ENCODE results near the gene MMP24OS.

Gene MMP24OS

DNA sequence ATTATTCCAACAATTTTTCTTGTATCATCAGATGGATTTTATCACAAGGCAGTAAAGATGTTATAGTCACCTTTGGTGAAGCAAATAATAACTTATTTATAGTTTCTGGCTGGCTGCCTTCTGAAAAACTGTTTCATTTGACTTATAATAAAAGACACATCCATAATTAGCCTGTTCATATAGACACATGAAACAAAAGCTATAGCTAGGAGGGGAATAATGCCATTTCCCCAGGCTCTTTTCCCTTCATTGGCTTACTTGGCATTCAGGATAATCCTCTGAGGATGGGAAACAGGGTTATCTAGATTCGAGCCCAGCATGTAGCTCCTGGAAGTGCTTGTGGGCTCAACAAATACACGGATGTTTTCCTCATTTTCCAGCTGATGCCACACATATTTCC, 33.9 kb downstream of the MMP24OS start:
- Histone ChIP-seq H3K9me3 (ENCODE audit: control insufficient read depth, low read length) (no peaks in the 10 kb centered on the region), H3K4me1 (ENCODE audit: control insufficient read depth, insufficient read depth, low read length, poor library complexity, severe bottlenecking) (peaks cover 3% of the 10 kb centered on the region), H3K4me3 (ENCODE audit: extremely low read depth, insufficient read depth, low read length, poor library complexity, severe bottlenecking) (no peak overlapping the region), H3K36me3 (ENCODE audit: control insufficient read depth, insufficient read depth, low read length) (no peaks in the 10 kb centered on the region), H3K27ac (ENCODE audit: low read depth, low read length, severe bottlenecking) (no peak overlapping the region)
- 86 to 100% methylated on average over 1 of the region's 2 CpGs for WGBS, 2 experiments (ENCODE audit: insufficient coverage in 2 of 2)

DNA sequence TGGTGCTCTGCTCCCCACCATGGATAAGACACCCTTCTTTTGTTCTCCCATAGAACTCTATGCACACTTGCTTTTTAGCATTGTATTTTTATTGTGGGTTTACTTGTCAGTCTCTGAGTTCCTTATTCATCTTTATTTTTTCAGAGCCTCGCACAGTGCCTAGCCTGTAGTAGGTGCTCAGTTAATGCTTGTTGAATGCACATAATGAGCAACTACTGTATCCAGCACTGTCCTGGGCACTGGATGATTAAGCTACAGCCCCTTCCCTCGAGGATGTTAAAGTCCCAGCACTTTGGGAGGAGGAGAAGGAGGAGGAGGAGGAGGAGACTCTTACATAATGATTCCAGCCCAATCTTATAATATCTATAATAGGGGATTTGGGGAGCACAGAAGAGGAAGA, 34.6 kb downstream of the MMP24OS start:
- H3K27ac ChIP-seq (ENCODE audit: low read depth, low read length, severe bottlenecking), result no peak overlapping the region
- no peak overlapping the region for H3K4me3 ChIP-seq (ENCODE audit: extremely low read depth, insufficient read depth, low read length, poor library complexity, severe bottlenecking)
- H3K4me1 ChIP-seq (ENCODE audit: control insufficient read depth, insufficient read depth, low read length, poor library complexity, severe bottlenecking), result no peaks in the 10 kb centered on the region
- WGBS, 2 experiments (ENCODE audit: insufficient coverage in 2 of 2), result 100% methylated on average over 1 of the region's 2 CpGs; no CpG with 5 or more reads in 1 of the 2 experiments
- no peaks in the 10 kb centered on the region for H3K9me3 ChIP-seq (ENCODE audit: control insufficient read depth, low read length)
- no peaks in the 10 kb centered on the region for H3K36me3 ChIP-seq (ENCODE audit: control insufficient read depth, insufficient read depth, low read length)

DNA sequence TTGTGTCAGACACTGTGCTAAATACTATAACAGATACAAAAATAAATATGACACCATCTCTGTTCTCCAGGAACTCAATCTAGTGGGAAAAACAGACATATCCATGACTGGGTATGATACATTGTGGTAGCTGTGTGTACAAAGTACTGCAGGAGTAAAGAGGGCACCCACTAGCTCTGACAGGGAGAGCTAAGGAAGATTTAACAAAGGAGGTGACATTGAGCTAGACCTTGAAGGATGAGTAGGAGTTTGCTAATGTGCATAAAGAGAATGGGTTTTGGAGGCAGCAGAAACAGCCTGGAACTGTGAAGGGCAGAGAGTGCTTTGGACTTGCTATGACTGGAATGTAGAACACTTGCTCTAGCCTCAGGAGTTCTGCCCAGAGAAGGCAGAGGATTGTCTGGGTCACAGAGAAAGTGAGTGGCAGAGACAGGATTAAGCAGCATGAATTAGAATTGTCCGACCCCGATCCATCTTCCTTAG, 37.1 kb downstream of the MMP24OS start:
- Histone ChIP-seq H3K4me3 (ENCODE audit: extremely low read depth, insufficient read depth, low read length, poor library complexity, severe bottlenecking) (no peak overlapping the region), H3K27ac (ENCODE audit: low read depth, low read length, severe bottlenecking) (no peak overlapping the region), H3K36me3 (ENCODE audit: control insufficient read depth, insufficient read depth, low read length) (no peaks in the 10 kb centered on the region), H3K4me1 (ENCODE audit: control insufficient read depth, insufficient read depth, low read length, poor library complexity, severe bottlenecking) (no peaks in the 10 kb centered on the region), H3K9me3 (ENCODE audit: control insufficient read depth, low read length) (no peaks in the 10 kb centered on the region)
- WGBS, 2 experiments (ENCODE audit: insufficient coverage in 2 of 2), result 74% methylated on average over 2 of the region's 2 CpGs; no CpG with 5 or more reads in 1 of the 2 experiments

DNA sequence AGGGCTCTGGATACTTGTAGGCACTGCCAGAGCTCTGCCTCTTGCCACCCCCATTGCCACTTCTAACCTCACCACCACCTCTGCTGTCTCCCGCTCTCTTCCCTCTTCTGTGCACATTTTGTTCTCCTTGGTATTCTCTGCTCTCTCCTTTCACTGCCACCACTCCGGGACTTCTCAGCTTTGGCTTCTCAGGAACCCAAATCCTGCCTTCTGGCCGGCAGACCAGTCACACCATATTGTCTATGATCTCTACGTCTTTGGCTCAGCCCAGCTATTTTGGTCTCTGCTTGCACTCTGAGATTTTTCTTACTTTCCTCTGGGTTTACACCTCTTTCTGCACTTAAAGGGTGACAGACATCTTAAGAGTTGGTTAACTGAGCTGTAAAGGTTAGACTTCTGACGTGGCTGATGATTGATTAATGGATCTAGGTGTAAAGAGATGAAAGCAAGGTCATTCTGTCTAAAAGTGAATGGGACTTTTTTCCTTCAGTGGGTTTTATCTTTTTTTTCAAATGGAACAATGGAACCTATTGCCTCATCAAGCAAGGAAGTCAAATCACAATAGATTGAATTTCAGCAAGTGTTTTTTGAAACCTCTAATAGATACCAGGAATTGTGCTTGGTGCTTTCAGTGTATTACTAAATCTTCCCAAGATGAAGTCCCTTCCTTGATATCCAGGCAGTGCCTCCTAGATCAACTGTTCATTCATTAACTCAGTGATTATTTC, 37.7 kb downstream of the MMP24OS start:
- Histone ChIP-seq H3K36me3 (ENCODE audit: control insufficient read depth, insufficient read depth, low read length) (no peaks in the 10 kb centered on the region), H3K27ac (ENCODE audit: low read depth, low read length, severe bottlenecking) (no peak overlapping the region), H3K4me1 (ENCODE audit: control insufficient read depth, insufficient read depth, low read length, poor library complexity, severe bottlenecking) (no peaks in the 10 kb centered on the region), H3K4me3 (ENCODE audit: extremely low read depth, insufficient read depth, low read length, poor library complexity, severe bottlenecking) (no peak overlapping the region), H3K9me3 (ENCODE audit: control insufficient read depth, low read length) (no peaks in the 10 kb centered on the region)
- WGBS, 2 experiments (ENCODE audit: insufficient coverage in 2 of 2), result 75 to 86% methylated on average over 4 to 5 of the region's 5 CpGs

DNA sequence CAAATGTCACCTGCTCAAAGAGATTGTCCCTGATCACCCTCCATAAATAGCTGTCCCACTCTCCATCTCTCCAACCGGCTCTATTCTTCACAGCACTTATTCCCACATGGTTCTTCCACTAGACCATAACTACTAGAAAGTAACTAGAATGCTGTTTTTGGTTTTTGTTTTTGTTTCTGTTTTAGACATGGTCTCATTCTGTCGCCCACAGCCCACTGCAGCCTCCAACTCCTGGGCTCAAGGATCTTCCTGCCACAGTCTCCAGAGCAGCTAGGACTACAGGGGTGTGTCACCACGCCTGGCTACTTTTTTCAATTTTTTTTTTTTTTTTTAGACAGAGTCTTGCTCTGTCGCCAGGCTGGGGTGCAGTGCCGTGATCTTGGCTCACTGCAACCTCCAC, 39.2 kb downstream of the MMP24OS start:
- no peaks in the 10 kb centered on the region for H3K4me1 ChIP-seq (ENCODE audit: control insufficient read depth, insufficient read depth, low read length, poor library complexity, severe bottlenecking)
- no peaks in the 10 kb centered on the region for H3K36me3 ChIP-seq (ENCODE audit: control insufficient read depth, insufficient read depth, low read length)
- no peak overlapping the region for H3K4me3 ChIP-seq (ENCODE audit: extremely low read depth, insufficient read depth, low read length, poor library complexity, severe bottlenecking)
- H3K9me3 ChIP-seq (ENCODE audit: control insufficient read depth, low read length), result no peaks in the 10 kb centered on the region
- 88 to 89% methylated on average over 4 of the region's 5 CpGs for WGBS, 2 experiments (ENCODE audit: insufficient coverage in 2 of 2)
- no peak overlapping the region for H3K27ac ChIP-seq (ENCODE audit: low read depth, low read length, severe bottlenecking)

DNA sequence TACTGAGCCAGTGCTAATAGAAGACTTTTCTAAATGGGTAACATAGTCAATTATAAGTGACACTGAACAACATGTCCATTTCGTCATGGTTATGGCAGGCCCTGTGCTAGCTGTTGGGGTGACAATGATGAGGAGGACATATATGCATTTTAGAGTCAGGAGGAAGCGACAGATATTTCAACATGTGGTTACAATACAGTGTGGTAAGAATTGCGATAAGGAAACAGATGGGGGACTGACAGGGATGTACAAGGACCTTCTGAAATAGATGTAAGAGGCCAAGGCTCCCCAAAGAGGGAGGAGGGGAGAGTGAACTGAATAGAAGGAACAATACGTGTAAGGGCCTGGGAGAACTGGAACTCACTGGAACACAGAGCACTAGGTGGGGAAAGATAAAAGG, 39.8 kb downstream of the MMP24OS start:
- 90 to 98% methylated on average over 2 to 4 of the region's 4 CpGs for WGBS, 2 experiments (ENCODE audit: insufficient coverage in 2 of 2)
- Histone ChIP-seq H3K36me3 (ENCODE audit: control insufficient read depth, insufficient read depth, low read length) (no peaks in the 10 kb centered on the region), H3K4me3 (ENCODE audit: extremely low read depth, insufficient read depth, low read length, poor library complexity, severe bottlenecking) (no peak overlapping the region)

DNA sequence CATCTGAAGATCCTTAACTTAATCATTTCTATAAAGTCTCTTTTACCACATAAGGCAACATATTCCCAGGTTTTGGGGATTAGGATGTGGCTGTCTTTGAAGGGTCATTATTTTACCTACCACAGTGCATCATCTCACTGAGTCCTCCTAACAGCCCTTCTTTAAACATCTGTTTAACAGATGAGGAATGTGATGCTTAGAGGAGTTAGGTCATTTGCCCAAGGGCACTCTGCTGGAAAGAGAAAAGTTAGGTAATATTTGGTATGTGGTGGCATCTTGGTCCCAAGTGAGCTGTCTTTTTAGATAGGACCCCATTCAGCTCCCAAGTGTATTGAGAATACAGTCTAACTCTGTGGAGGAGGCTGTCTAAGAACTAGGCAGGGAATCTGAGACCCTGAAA, 40.4 kb downstream of the MMP24OS start:
- H3K9me3 ChIP-seq (ENCODE audit: control insufficient read depth, low read length), result no peaks in the 10 kb centered on the region
- H3K4me1 ChIP-seq (ENCODE audit: control insufficient read depth, insufficient read depth, low read length, poor library complexity, severe bottlenecking), result no peaks in the 10 kb centered on the region
- H3K27ac ChIP-seq (ENCODE audit: low read depth, low read length, severe bottlenecking), result no peak overlapping the region
- H3K36me3 ChIP-seq (ENCODE audit: control insufficient read depth, insufficient read depth, low read length), result no peaks in the 10 kb centered on the region
- H3K4me3 ChIP-seq (ENCODE audit: extremely low read depth, insufficient read depth, low read length, poor library complexity, severe bottlenecking), result no peak overlapping the region

More for the DNA sequence above, 39.8 kb downstream of the MMP24OS start:
- Histone ChIP-seq H3K4me1 (ENCODE audit: control insufficient read depth, insufficient read depth, low read length, poor library complexity, severe bottlenecking) (no peaks in the 10 kb centered on the region), H3K27ac (ENCODE audit: low read depth, low read length, severe bottlenecking) (no peak overlapping the region), H3K9me3 (ENCODE audit: control insufficient read depth, low read length) (no peaks in the 10 kb centered on the region)

DNA sequence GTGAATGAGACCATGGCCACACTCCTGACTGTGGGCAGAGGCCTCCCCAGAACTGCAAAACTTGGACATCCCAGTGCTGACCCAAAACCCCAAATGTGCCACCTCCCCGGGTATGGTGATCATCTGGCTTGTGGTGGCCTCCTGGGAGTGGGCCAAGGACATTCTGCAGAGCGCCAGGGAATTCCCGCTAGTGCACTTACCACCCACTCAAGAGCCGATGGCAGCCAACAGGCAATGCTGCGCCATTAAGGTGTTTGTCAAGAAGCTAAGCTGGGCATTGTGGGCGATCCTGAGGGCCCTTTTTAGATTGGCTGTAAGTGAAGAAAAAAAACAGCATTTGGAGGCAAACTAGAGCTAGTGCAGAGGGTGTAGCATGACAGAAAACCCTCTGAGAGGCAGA, 42.0 kb downstream of the MMP24OS start:
- H3K4me3 ChIP-seq (ENCODE audit: extremely low read depth, insufficient read depth, low read length, poor library complexity, severe bottlenecking), result no peak overlapping the region
- 92 to 95% methylated on average over 4 to 6 of the region's 6 CpGs for WGBS, 2 experiments (ENCODE audit: insufficient coverage in 2 of 2)
- H3K27ac ChIP-seq (ENCODE audit: low read depth, low read length, severe bottlenecking), result no peak overlapping the region
- no peaks in the 10 kb centered on the region for H3K36me3 ChIP-seq (ENCODE audit: control insufficient read depth, insufficient read depth, low read length)
- H3K4me1 ChIP-seq (ENCODE audit: control insufficient read depth, insufficient read depth, low read length, poor library complexity, severe bottlenecking), result no peaks in the 10 kb centered on the region
- H3K9me3 ChIP-seq (ENCODE audit: control insufficient read depth, low read length), result no peaks in the 10 kb centered on the region

DNA sequence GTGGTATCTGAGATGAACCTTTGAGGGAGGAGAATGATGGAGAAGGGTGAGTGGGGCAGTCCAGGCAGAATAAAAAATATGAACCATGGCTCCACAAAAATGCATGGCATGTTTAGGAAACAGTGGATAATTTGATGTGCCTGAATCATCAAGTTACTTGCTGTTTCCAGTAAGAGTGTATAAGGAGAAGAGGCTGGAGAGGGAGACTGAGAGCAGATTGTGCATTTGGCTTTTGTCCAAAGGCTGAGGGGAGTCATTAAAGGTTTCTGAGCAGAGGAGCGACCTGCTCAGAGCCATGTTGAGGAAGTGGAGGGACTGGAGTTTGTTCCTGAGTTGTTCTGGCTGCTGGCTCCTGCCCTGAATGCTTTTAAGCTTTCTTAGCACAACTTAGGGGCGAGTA, 45.3 kb downstream of the MMP24OS start:
- WGBS, 2 experiments (ENCODE audit: insufficient coverage in 2 of 2), result 90 to 100% methylated on average over 2 of the region's 2 CpGs
- no peak overlapping the region for H3K27ac ChIP-seq (ENCODE audit: low read depth, low read length, severe bottlenecking)
- H3K36me3 ChIP-seq (ENCODE audit: control insufficient read depth, insufficient read depth, low read length), result no peaks in the 10 kb centered on the region
- H3K9me3 ChIP-seq (ENCODE audit: control insufficient read depth, low read length), result no peaks in the 10 kb centered on the region
- H3K4me1 ChIP-seq (ENCODE audit: control insufficient read depth, insufficient read depth, low read length, poor library complexity, severe bottlenecking), result no peaks in the 10 kb centered on the region
- no peak overlapping the region for H3K4me3 ChIP-seq (ENCODE audit: extremely low read depth, insufficient read depth, low read length, poor library complexity, severe bottlenecking)

DNA sequence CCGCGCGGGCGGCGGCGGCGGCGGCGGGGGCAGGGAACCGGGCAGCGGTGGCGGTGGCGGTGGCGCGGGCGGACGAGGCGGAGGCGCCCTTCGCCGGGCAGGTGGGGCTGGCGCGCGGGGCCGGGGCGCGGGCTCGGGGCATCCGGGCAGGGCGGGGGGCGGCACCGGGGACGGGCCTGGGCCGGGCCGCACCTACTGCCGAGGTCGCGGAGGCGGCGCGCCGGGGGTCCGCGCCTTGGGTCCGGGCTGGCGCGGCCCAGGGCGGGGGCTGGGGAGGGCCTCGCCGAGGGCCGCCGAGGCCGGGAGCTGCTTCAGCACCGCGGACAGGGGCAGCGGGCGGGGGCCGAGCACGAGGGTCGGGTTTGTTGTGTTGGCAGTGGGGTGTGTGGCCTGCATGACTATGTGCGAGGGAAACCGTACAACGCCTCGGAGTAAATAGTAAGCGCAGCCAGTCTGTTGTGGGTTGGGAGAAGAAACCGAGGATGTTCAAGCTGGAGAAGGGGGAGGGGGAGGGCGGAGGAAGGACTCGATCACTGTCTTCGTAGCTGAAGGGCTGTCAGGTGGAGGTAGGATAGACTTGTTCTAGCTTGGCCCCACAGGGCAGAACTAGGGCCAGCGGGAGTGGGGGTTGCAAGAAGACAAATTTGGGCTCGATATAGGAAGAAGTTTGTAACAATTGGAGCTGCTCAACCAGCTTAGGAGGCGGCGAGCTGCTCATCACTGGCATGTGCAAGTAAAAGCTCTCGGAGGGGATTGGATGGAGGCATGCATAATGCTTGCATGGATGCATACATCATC, 50.8 kb downstream of the MMP24OS start:
- Histone ChIP-seq H3K27ac (ENCODE audit: low read depth, low read length, severe bottlenecking) (no peak overlapping the region), H3K4me3 (ENCODE audit: extremely low read depth, insufficient read depth, low read length, poor library complexity, severe bottlenecking) (no peak overlapping the region), H3K4me1 (ENCODE audit: control insufficient read depth, insufficient read depth, low read length, poor library complexity, severe bottlenecking) (peaks cover 10% of the 10 kb centered on the region), H3K36me3 (ENCODE audit: control insufficient read depth, insufficient read depth, low read length) (no peaks in the 10 kb centered on the region), H3K9me3 (ENCODE audit: control insufficient read depth, low read length) (no peaks in the 10 kb centered on the region)
- WGBS, 2 experiments (ENCODE audit: insufficient coverage in 2 of 2), result 2 to 6% methylated on average over 29 to 51 of the region's 74 CpGs
